ENCODE data around the gene COX7A2.

The COX7A2 gene

GRCh38 chr6:75235271-75235670, 8.3 kb downstream of the COX7A2 start:
- TF ChIP-seq CTCF (IDR thresholded peaks at IDR 0.05) = no peak
- no peaks in the 10 kb centered on the region for H3K9me3 Mint-ChIP-seq

GRCh38 chr6:75234126-75234865, 9.3 kb downstream of the COX7A2 start:
- Mint-ChIP-seq H3K27ac (no peak overlapping the region), H3K9me3 (no peaks in the 10 kb centered on the region), H3K27me3 (ENCODE audit: low read depth, poor library complexity) (no peaks in the 10 kb centered on the region), H3K4me1 (peaks cover 39% of the 10 kb centered on the region), H3K36me3 (ENCODE audit: low read depth) (peaks cover 25% of the 10 kb centered on the region), H3K4me3 (no peak overlapping the region)
- no peak for TF ChIP-seq CTCF (IDR thresholded peaks at IDR 0.05)
- no peak for DNase-seq

More at GRCh38 chr6:75235271-75235670, 8.3 kb downstream of the COX7A2 start:
- DNase-seq = no peak
- Mint-ChIP-seq H3K27me3 (ENCODE audit: low read depth, poor library complexity) (no peaks in the 10 kb centered on the region), H3K4me3 (no peak overlapping the region), H3K27ac (no peak overlapping the region), H3K4me1 (peaks cover 30% of the 10 kb centered on the region), H3K36me3 (ENCODE audit: low read depth) (peaks cover 34% of the 10 kb centered on the region)

GRCh38 chr6:75233092-75233615, 10.4 kb downstream of the COX7A2 start:
- Mint-ChIP-seq H3K36me3 (ENCODE audit: low read depth) (peaks cover 17% of the 10 kb centered on the region), H3K27ac (no peak overlapping the region), H3K27me3 (ENCODE audit: low read depth, poor library complexity) (no peaks in the 10 kb centered on the region), H3K4me1 (peaks cover 45% of the 10 kb centered on the region), H3K4me3 (no peak overlapping the region), H3K9me3 (no peaks in the 10 kb centered on the region)
- TF ChIP-seq CTCF (IDR thresholded peaks at IDR 0.05) = no peak
- DNase-seq = no peak

- Mint-ChIP-seq H3K4me3 (no peak overlapping the region), H3K4me1 (peaks cover 45% of the 10 kb centered on the region), H3K9me3 (peaks cover 11% of the 10 kb centered on the region), H3K27me3 (ENCODE audit: low read depth, poor library complexity) (no peaks in the 10 kb centered on the region), H3K36me3 (ENCODE audit: low read depth) (peaks cover 4% of the 10 kb centered on the region), H3K27ac (peak overlapping the region; percentile 78)
- DNase-seq = peak; percentile 44
- peak; percentile 65 for TF ChIP-seq CTCF (IDR thresholded peaks at IDR 0.05)
These were observed 12.9 kb downstream of the COX7A2 start for GRCh38 chr6:75230484-75231325.

- Mint-ChIP-seq H3K4me3 (no peak overlapping the region), H3K9me3 (peaks cover 11% of the 10 kb centered on the region), H3K4me1 (peaks cover 19% of the 10 kb centered on the region), H3K27ac (no peak overlapping the region), H3K27me3 (ENCODE audit: low read depth, poor library complexity) (peaks cover 4% of the 10 kb centered on the region), H3K36me3 (ENCODE audit: low read depth) (peaks cover 4% of the 10 kb centered on the region)
- DNase-seq = no peak
- no peak for TF ChIP-seq CTCF (IDR thresholded peaks at IDR 0.05)
These were observed 19.2 kb downstream of the COX7A2 start for GRCh38 chr6:75224303-75224926.
